Heart left ventricle (tissue), 16 donors: ENCODE data around the gene CAMKK2. TPM values are rescaled to one million over a fixed set of nuclear protein-coding genes. Genes with fewer than 3 reads are reported as not detected.

Experiments
- ATAC-seq, 4 donors: fragments of 200-7000 bp; cut with Tn5 transposase; one replicate each; pipeline ENCODE4 v1.9.1; 2020 to 2022; ENCODE audit warnings: moderate library complexity in 4 of 4, mild to moderate bottlenecking in 3 of 4, moderate number of reproducible peaks in 1 of 4
- DNase-seq, 5 donors: peaks; one replicate each; pipeline ENCODE4 v3.0.0-alpha.2; 2020
- H3K27ac ChIP-seq, 12 donors: fragments of 200-600 bp; sonication (generic) in 4 of 12; one replicate each; pipeline versions ENCODE4 v1.5.0 to v1.8.0; 2016 to 2022; ENCODE audit warnings: mild to moderate bottlenecking in 2 of 12
- H3K27me3 ChIP-seq, 9 donors: fragments of 200-600 bp; sonication (generic) in 2 of 9; one replicate each; pipeline versions ENCODE4 v1.5.1 to v1.8.0; 2016 to 2022; ENCODE audit warnings: mild to moderate bottlenecking in 3 of 9
- H3K36me3 ChIP-seq, 9 donors: fragments of 200-600 bp; sonication (generic) in 2 of 9; one replicate each; pipeline versions ENCODE4 v1.5.0 to v1.8.0; 2018 to 2022; ENCODE audit warnings: mild to moderate bottlenecking in 2 of 9
- H3K4me1 ChIP-seq, 12 donors: fragments of 200-600 bp; sonication (generic) in 4 of 12; one replicate each; pipeline versions ENCODE4 v1.5.0 to v1.8.0; 2016 to 2022; ENCODE audit warnings: mild to moderate bottlenecking in 3 of 12
- H3K4me3 ChIP-seq, 12 donors: fragments of 200-600 bp; sonication (generic) in 4 of 12; one replicate each; pipeline versions ENCODE4 v1.5.0 to v1.8.0; 2017 to 2022; ENCODE audit warnings: mild to moderate bottlenecking in 9 of 12, moderate library complexity in 4 of 12
- H3K9me3 ChIP-seq, 12 donors: fragments of 200-600 bp; sonication (generic) in 4 of 12; one replicate each; pipeline versions ENCODE4 v1.5.0 to v1.8.0; 2016 to 2022; ENCODE audit warnings: mild to moderate bottlenecking in 1 of 12
- POLR2A ChIP-seq, 2 donors: fragments of 450-650 bp; IDR thresholded peaks; one replicate each; pipeline ENCODE4 v1.6.1; 2017; ENCODE audit warnings: antibody characterized with exemption in 2 of 2, mild to moderate bottlenecking in 2 of 2, moderate library complexity in 2 of 2
- whole genome bisulfite sequencing, 4 donors: extraction: QIAGEN DNeasy Blood & Tissue Kit in 2 of 4; methylation state at CpG; one replicate each; pipeline versions ENCODE4 v1.1.5 to v1.1.7; 2013 to 2018; 5-methylcytosine and 5-hydroxymethylcytosine counted together
- intact Hi-C, 10 donors: fragments of 100-400 bp; cut with DNase I; formaldehyde crosslinking; loops; one replicate each; pipeline versions ENCODE4 v1.11.1 to v1.14.2; 2022
- polyA plus RNA-seq, 2 donors: library from polyadenylated mRNA; stranded (reverse); fragments of 200-250 nt; gene quantifications; one replicate each; pipeline ENCODE4 v1.2.3, GENCODE V29; 2013
- total RNA-seq, 9 donors: library from RNA; depleted of rRNA in 2 of 9; stranded (reverse); fragments of >200 nt in 2 of 9; fragmentation: NEBNext Ultra II Directional in 3 of 9; extraction: Animal tissue kit (Norgen Biotek cat#: 25700) in 3 of 9; gene quantifications; one replicate each; pipeline versions ENCODE4 v1.1.0 to v1.2.4, GENCODE V29; 2016 to 2023
- TF ChIP-seq, protein P1 (sequence below), 12 donors: fragments of 200-600 bp; sonication (generic) in 4 of 12; IDR thresholded peaks; one replicate each; pipeline versions ENCODE4 v1.5.0 to v1.8.0; 2018 to 2022; ENCODE audit warnings: antibody characterized with exemption in 12 of 12, mild to moderate bottlenecking in 5 of 12
- donor health status: ischemic (EF 13 %, LVEDD 7.1; RV severe dilation, severe dysfunction).
- donor health status: healthy with polysubstance abuse.
- donor health status: DM: no; HTN: yes; CAD: no.
- donor health status: DM: no; HTN: no; CAD: no.
- donor health status: ischemic (EF 25% LVEDD 6.9; RV normal size, moderate dysfunction).
- donor health status: ischemic (EF 25% LVEDD 5.7; RV mildly dilated, moderate dysfunction).
- donor health status: healthy.
- donor health status: DM: yes; HTN: yes; CAD: no.
- donor health status: ischemic (EF 35%, LVEDD 5.7; RV mildly dilated, moderate dysfunction).
- donor health status: nonischemic (EF 11% LVEDD 7.7; RV severe dilation, severe dysfunction).
- donor health status: DM: yes; HTN: yes; CAD: no.
- donor health status: PGD.
- donor health status: ischemic (EF 29% LVEDD 5.4; RV normal size, mild dysfunction).
- donor health status: nonischemic (EF 23%, LVEDD 6.1; RV moderate dilation, normal function).

Gene CAMKK2
- total and polyA plus RNA-seq, 11 donors, result 7.4 to 28.2 (median 16.0) TPM

DNA sequence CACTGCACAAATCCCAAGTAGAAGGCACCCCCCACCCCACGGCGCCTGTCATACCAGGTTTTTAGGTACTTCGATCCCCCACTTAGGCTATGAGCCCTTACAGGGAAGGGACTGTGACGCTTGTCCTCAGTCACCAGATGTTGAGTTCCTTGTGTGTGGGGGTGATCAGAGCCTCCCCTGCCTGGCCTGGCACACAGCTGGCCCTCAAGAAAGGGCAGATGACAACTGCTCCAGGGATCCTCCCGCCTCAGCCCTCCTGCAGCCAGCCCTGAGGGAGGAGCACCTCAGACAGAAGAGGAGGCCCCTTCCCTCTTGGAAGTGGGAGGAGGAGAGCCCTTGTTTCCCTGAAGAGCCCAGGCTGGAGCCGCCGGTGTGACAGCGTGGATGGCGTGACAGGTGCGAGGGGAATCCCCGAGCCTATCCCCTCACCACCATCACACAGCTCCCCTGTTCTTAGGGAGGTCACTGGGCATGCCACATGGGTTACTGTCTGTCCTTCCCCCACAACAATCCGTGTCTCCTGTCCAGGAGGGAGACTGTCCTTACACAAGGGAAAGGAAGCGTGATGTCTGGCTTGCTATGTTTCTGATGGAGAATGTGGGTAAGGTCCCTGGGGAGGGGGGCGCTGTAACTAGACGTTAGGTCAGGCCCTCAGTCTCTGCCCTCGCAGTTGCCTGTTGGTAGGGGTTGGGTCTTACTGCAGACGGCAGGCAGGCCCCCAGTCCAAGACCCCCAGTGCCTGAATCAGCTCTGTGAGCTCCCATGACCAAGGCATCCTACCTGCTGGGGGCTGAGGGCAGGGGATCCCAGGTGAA, 55.1 kb downstream of the CAMKK2 start:
- no peak for TF ChIP-seq POLR2A (IDR thresholded peaks at IDR 0.05)
- TF ChIP-seq, protein P1, sequence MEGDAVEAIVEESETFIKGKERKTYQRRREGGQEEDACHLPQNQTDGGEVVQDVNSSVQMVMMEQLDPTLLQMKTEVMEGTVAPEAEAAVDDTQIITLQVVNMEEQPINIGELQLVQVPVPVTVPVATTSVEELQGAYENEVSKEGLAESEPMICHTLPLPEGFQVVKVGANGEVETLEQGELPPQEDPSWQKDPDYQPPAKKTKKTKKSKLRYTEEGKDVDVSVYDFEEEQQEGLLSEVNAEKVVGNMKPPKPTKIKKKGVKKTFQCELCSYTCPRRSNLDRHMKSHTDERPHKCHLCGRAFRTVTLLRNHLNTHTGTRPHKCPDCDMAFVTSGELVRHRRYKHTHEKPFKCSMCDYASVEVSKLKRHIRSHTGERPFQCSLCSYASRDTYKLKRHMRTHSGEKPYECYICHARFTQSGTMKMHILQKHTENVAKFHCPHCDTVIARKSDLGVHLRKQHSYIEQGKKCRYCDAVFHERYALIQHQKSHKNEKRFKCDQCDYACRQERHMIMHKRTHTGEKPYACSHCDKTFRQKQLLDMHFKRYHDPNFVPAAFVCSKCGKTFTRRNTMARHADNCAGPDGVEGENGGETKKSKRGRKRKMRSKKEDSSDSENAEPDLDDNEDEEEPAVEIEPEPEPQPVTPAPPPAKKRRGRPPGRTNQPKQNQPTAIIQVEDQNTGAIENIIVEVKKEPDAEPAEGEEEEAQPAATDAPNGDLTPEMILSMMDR (IDR thresholded peaks at IDR 0.05), result no peak
- H3K9me3 ChIP-seq, result no peaks in the 10 kb centered on the region
- DNase-seq, result no peak
- WGBS, 4 donors, result 76 to 88% (median 82%) methylated on average over 16 to 17 of the region's 17 CpGs
- H3K27ac ChIP-seq, result peak overlapping the region in 10 of 12 donors; percentile 15 to 74 (median 47)
- peaks cover 0 to 53% (median 38%) of the 10 kb centered on the region in 9 donors for H3K36me3 ChIP-seq
- H3K4me3 ChIP-seq, result peak overlapping the region in 8 of 12 donors; percentile 28 to 47 (median 40)
- H3K4me1 ChIP-seq, result peaks cover 0 to 43% (median 0%) of the 10 kb centered on the region in 12 donors
- intact Hi-C loops, result no loop called here
- no peaks in the 10 kb centered on the region for H3K27me3 ChIP-seq
- peak in 1 of 4 donors; percentile 18 for ATAC-seq

DNA sequence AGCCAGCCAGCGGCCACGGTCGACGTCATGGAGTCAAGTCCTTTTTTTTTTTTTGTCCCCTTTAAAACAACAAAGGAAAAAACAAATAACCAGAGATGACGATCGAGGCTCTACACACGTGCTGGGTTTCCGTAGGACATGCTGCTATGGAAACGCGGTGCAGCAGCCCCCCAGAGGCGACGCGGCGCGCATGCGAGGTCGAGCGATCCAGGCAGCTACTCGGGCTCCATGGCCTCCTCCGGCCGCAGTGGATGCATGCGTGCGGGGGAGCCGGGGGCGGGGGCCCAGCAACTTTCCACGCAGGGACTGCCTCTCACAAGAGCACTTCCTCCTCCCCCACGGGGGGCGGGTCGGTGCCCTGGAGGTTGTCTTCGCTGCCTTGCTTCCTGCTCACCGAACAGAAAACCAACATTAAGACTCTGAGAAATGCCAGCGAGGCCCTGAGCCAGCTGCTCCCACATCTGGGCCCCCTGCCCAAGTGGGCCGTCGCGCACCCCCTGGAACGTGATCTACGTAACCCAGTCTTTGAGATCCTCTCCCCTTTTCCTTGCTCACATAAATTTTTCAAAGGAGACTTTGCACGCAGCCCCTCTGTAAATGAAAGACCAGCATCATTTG, 55.9 kb downstream of the CAMKK2 start:
- no peaks in the 10 kb centered on the region for H3K9me3 ChIP-seq
- H3K36me3 ChIP-seq, result peaks cover 0 to 58% (median 43%) of the 10 kb centered on the region in 9 donors
- 53 to 76% (median 64%) methylated on average over 28 to 38 of the region's 38 CpGs for WGBS, 4 donors
- TF ChIP-seq, protein P1 (IDR thresholded peaks at IDR 0.05), result no peak
- no peak for TF ChIP-seq POLR2A (IDR thresholded peaks at IDR 0.05)
- intact Hi-C loops, result no loop called here
- no peaks in the 10 kb centered on the region for H3K27me3 ChIP-seq
- H3K4me1 ChIP-seq, result peaks cover 0 to 43% (median 0%) of the 10 kb centered on the region in 12 donors
- DNase-seq (peak; percentile 73 to 88 (median 81)), ATAC-seq (peak; percentile 60 to 82 (median 76))
- peak overlapping the region in 10 of 12 donors; percentile 7 to 47 (median 37) for H3K4me3 ChIP-seq
- peak overlapping the region in 10 of 12 donors; percentile 15 to 74 (median 47) for H3K27ac ChIP-seq

DNA sequence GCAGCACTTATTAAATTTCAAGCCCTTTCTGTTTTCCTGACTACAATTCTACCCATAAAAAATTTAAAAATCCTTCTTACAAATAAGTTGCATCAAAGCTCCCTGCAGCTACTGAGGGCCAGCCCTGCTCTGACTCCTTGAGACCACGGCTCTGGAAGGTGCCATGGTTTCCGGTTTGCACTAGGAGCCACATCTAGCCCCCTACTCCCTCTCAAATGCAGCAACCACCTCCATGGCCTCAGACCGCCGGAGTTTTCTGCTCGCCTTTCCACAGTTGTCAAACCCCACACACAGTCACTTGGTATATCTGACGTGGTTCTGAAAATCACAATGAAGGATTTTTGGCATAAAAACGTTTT, 56.5 kb downstream of the CAMKK2 start:
- no peak for DNase-seq
- 75 to 80% (median 77%) methylated on average over 7 of the region's 7 CpGs for WGBS, 4 donors
- H3K4me1 ChIP-seq, result peaks cover 0 to 43% (median 0%) of the 10 kb centered on the region in 12 donors
- H3K9me3 ChIP-seq, result no peaks in the 10 kb centered on the region
- ATAC-seq, result no peak
- peaks cover 0 to 56% (median 43%) of the 10 kb centered on the region in 9 donors for H3K36me3 ChIP-seq
- peak overlapping the region in 5 of 12 donors; percentile 32 to 47 (median 41) for H3K4me3 ChIP-seq
- H3K27me3 ChIP-seq, result no peaks in the 10 kb centered on the region
- intact Hi-C loops, result no loop called here
- TF ChIP-seq, protein P1 (IDR thresholded peaks at IDR 0.05), result no peak
- TF ChIP-seq POLR2A (IDR thresholded peaks at IDR 0.05), result no peak
- H3K27ac ChIP-seq, result peak overlapping the region in 5 of 12 donors; percentile 7 to 74 (median 71)
